ENCODE measurements around the gene EFHC1.
"Not testable (repeated sequence)": the region's sequence is repeated elsewhere in the genome, so short reads cannot be mapped to it uniquely, and the experiment has no call there.

The EFHC1 gene

DNA sequence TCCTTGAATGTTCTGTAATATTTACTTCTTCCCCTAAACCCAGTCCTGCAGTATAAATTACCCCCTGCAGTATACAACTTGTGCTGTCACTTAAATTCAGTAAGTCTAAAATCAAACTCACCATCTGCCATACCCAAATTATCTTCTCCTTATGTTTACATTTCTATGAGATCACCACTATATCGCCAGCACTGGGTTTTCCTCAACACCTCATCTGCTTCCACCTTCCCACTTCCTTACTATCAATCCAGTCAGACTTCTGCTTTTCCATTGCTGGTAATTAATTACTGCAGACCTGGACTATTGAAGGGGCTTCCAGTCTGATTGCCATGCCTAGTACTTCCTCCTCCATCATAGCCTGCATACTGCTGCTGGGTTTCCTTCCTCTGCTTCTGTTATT is 15.2 kb downstream of the EFHC1 start:
- TF ChIP-seq, protein P1, sequence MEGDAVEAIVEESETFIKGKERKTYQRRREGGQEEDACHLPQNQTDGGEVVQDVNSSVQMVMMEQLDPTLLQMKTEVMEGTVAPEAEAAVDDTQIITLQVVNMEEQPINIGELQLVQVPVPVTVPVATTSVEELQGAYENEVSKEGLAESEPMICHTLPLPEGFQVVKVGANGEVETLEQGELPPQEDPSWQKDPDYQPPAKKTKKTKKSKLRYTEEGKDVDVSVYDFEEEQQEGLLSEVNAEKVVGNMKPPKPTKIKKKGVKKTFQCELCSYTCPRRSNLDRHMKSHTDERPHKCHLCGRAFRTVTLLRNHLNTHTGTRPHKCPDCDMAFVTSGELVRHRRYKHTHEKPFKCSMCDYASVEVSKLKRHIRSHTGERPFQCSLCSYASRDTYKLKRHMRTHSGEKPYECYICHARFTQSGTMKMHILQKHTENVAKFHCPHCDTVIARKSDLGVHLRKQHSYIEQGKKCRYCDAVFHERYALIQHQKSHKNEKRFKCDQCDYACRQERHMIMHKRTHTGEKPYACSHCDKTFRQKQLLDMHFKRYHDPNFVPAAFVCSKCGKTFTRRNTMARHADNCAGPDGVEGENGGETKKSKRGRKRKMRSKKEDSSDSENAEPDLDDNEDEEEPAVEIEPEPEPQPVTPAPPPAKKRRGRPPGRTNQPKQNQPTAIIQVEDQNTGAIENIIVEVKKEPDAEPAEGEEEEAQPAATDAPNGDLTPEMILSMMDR (IDR thresholded peaks at IDR 0.05): no peak
- DNase-seq (ENCODE audit: low spot score): no peak
- Histone ChIP-seq H3K27ac (no peak overlapping the region), H3K4me3 (no peak overlapping the region)

DNA sequence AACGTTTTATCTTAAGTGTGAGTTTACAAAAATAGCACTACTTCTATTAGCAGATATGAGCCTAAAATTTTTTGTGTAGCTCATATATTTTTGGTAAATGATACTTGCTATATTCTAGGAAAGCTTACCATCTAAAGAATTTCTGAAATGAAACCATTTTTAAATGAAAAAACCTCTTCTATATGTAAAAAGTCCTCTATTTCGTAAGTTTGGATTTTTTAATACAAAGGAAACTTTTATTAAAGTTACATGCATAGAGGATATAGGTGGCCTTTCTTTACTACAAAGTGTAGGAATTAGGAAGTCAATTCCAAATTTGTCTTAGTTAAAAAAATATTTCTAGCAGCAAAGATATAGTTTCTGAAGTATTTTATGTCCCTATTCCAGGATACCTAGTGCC is 18.8 kb downstream of the EFHC1 start:
- no peak for DNase-seq (ENCODE audit: low spot score)
- H3K27ac ChIP-seq: no peak overlapping the region

DNA sequence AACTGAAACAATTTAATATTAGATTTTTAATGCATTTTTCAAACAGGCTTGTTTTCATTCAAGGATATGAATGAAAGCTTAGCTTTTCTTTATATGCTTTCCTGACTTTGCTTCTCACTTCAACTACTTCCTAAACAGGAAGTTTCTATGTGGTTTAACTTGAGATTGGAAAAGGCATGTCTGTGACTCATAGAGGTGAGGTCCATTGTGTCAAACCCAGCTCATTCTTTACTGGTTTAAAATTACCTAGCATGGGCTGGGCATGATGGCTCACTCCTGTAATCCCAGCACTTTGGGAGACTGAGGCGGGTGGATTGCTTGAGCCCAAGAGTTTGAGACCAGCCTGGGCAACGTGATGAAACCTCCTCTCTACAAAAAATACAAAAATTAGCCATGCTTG is 34.4 kb downstream of the EFHC1 start:
- H3K4me3 ChIP-seq: no peak overlapping the region
- H3K27ac ChIP-seq: no peak overlapping the region
- TF ChIP-seq, protein P1 (IDR thresholded peaks at IDR 0.05): no peak
- DNase-seq (ENCODE audit: low spot score): no peak

More for the DNA sequence above, 18.8 kb downstream of the EFHC1 start:
- TF ChIP-seq, protein P1 (IDR thresholded peaks at IDR 0.05): no peak
- no peak overlapping the region for H3K4me3 ChIP-seq

DNA sequence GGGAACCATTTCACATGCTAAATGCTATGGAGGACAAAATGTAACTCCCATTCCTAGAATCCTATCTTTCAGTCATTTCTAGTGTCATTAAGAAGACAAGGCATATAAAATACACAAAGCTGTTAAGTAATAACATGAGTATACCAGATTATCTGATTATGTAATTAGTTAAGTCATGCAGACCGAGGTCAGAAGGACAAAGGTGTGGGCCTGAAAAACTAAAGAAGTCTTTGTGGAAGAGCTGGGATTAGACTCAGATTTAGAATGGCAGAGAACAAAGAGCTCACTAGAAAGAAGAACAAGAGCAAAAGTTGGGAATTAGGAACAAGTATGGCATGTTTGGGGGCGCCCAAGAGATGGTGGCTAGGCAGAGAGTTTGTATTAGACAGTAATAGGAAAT is 37.0 kb downstream of the EFHC1 start:
- H3K4me3 ChIP-seq: no peak overlapping the region
- no peak overlapping the region for H3K27ac ChIP-seq
- TF ChIP-seq, protein P1 (IDR thresholded peaks at IDR 0.05): no peak
- DNase-seq (ENCODE audit: low spot score): no peak

DNA sequence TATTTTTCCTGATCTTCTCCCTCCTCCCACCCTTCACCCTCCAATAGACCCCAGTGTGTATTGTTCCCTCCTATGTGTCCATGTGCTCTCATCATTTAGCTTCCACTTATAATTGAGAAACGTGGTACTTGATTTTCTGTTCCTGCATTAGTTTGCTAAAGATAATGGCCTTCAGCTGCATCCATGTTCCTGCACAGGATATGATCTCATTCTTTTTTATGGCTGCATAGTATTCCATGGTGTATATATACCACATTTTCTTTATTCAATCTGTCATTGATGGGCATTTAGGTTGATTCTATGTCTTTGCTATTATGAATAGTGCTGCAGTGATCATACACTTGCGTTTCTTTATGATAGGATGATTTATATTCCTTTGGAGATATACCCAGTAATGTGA is 41.1 kb downstream of the EFHC1 start:
- not testable (repeated sequence) for DNase-seq (ENCODE audit: low spot score); H3K4me3 ChIP-seq; H3K27ac ChIP-seq

DNA sequence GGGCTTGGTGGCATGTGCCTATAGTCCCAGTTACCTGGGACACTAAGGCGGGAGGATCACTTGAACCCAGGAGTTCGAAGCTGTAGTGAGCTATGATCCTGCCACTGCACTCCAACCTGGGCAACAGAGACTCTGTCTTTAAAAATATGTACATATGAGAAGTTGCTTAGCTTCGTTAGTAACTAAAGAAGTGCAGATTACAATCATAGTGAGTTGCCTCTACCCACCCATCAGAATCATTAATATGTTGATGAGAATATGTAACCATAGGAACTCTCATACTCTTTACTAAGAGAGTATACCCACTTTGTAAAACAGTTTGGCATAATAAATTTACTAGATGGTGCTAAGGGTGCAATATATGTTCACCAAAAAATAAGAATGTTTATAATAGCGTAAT is 54.0 kb downstream of the EFHC1 start:
- Histone ChIP-seq H3K4me3 (no peak overlapping the region), H3K27ac (no peak overlapping the region)
- TF ChIP-seq, protein P1 (IDR thresholded peaks at IDR 0.05): no peak
- DNase-seq (ENCODE audit: low spot score): no peak

DNA sequence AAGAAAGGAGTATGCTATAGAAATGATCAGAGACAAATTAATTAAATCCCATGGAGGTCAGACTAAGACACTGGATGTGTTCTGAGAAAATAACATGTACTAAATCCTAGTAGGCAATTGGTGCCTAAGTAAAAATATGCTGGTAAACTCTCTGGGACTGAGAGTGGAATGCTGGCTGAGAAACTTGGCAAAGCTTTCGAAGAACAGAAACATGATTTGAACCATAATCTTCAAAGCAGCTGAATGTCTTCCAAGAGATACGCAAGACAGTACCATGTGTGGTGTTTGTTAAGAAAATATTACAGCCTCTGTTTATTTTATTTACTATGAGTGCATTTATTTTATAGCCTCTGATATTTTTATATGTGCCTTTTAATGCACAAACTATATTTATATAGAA is 55.2 kb downstream of the EFHC1 start:
- Histone ChIP-seq H3K27ac (no peak overlapping the region), H3K4me3 (no peak overlapping the region)
- DNase-seq (ENCODE audit: low spot score): no peak
- TF ChIP-seq, protein P1 (IDR thresholded peaks at IDR 0.05): no peak
